ENCODE results near the gene CASP7.

DNA sequence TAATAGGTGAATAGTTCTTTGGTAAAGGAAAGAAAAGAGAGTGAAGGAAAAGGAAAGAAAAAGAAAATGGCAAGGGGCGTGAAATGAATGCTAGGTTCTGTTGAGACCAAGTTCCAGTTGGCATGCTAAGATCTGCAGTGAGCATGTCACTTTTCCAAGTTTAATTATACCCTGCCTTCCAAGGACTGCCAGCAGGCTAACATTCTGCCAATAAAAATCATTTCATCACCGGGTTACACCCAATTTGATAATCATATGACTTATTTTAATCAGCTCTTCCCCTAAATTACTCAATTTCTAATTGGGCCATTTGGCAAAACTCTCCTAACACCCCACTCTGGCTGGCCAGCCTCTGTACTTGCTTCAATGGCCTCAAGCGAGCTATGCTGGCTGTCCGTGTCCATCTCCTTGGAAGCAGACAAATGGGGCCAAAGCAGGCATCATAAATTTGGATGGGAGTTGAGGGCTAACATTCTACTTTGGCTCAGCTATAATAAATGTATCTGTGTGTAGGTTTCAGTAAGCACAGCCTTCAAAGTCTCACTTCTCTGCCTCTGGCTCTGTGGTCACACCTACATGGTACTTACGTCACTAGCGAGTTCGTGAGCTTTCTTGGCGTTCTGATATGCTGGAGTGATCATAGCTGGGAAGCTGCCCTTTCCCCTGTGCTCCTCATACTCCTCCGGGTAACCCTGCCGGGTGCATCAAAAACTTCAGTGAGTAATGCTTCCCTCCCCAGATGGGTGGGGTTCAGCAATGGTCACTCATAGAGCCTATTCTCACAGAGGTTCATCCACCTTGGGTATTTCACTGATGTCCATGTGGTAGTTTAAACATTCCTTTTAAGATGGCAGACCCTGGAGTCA, 33.1 kb upstream of the CASP7 start:
- TF ChIP-seq, protein P1, sequence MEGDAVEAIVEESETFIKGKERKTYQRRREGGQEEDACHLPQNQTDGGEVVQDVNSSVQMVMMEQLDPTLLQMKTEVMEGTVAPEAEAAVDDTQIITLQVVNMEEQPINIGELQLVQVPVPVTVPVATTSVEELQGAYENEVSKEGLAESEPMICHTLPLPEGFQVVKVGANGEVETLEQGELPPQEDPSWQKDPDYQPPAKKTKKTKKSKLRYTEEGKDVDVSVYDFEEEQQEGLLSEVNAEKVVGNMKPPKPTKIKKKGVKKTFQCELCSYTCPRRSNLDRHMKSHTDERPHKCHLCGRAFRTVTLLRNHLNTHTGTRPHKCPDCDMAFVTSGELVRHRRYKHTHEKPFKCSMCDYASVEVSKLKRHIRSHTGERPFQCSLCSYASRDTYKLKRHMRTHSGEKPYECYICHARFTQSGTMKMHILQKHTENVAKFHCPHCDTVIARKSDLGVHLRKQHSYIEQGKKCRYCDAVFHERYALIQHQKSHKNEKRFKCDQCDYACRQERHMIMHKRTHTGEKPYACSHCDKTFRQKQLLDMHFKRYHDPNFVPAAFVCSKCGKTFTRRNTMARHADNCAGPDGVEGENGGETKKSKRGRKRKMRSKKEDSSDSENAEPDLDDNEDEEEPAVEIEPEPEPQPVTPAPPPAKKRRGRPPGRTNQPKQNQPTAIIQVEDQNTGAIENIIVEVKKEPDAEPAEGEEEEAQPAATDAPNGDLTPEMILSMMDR (IDR thresholded peaks at IDR 0.05), result no peak
- no peak for TF ChIP-seq POLR2A (IDR thresholded peaks at IDR 0.05)
